HG03520 (cell line): ENCODE data around the gene NFATC1.
A peak's percentile ranks its signal among the peaks of the same experiment; 100 is the strongest.

Experiments
- ATAC-seq: cut with Tn5 transposase; IDR thresholded peaks from one replicate; pipeline ENCODE4 v1.9.1; 2021; ENCODE audit warnings: mild to moderate bottlenecking, moderate library complexity; ENCODE audit not compliant: unreplicated experiment

The NFATC1 gene

GRCh38 chr18:79422022-79422782, 26.5 kb downstream of the NFATC1 start:
- ATAC-seq, result peak; percentile 83

- ATAC-seq, result no peak
Measured at GRCh38 chr18:79422783-79423165, 27.0 kb downstream of the NFATC1 start.

GRCh38 chr18:79423211-79424007, 27.7 kb downstream of the NFATC1 start:
- no peak for ATAC-seq

- ATAC-seq, result no peak
Measured at GRCh38 chr18:79424008-79424565, 28.4 kb downstream of the NFATC1 start.

GRCh38 chr18:79424880-79425568, 29.3 kb downstream of the NFATC1 start:
- no peak for ATAC-seq

- no peak for ATAC-seq
Measured at GRCh38 chr18:79425569-79425886, 29.8 kb downstream of the NFATC1 start.

GRCh38 chr18:79426376-79427300, 30.9 kb downstream of the NFATC1 start:
- no peak for ATAC-seq

- no peak for ATAC-seq
Measured at GRCh38 chr18:79427368-79428225, 31.9 kb downstream of the NFATC1 start.

- ATAC-seq, result no peak
Measured at GRCh38 chr18:79428287-79428686, 32.6 kb downstream of the NFATC1 start.

GRCh38 chr18:79429381-79429780, 33.7 kb downstream of the NFATC1 start:
- ATAC-seq, result no peak

GRCh38 chr18:79429785-79430281, 34.1 kb downstream of the NFATC1 start:
- ATAC-seq, result no peak

- no peak for ATAC-seq
Measured at GRCh38 chr18:79432376-79433120, 36.8 kb downstream of the NFATC1 start.

- no peak for ATAC-seq
Measured at GRCh38 chr18:79433431-79433830, 37.7 kb downstream of the NFATC1 start.

GRCh38 chr18:79434607-79435401, 39.1 kb downstream of the NFATC1 start:
- ATAC-seq, result no peak

- ATAC-seq, result no peak
Measured at GRCh38 chr18:79436556-79437275, 41.0 kb downstream of the NFATC1 start.

- no peak for ATAC-seq
Measured at GRCh38 chr18:79438089-79438897, 42.6 kb downstream of the NFATC1 start.
